K562 (cell line): Measurements from ENCODE around the gene WAS. TPM values are rescaled to one million over a fixed set of nuclear protein-coding genes. Genes with fewer than 3 reads are reported as not detected.
A peak's percentile ranks its signal among the peaks of the same experiment; 100 is the strongest.

Experiments
- MAZ ChIP-seq, 2 experiments: fragments of 450-650 bp in 1 of 2; sonication (generic) in 1 of 2; formaldehyde crosslinking; IDR thresholded peaks in 1 of 2; conservative IDR thresholded peaks in 1 of 2; 2 replicates each; pipeline versions ENCODE4 v1.4.0 to v1.5.0; 2020; ENCODE audit warnings: mild to moderate bottlenecking in 1 of 2, missing genetic modification reagents in 1 of 2
- MEIS2 ChIP-seq: fragments of 450-650 bp; IDR thresholded peaks from 2 replicates; pipeline ENCODE4 v1.6.1; 2014; ENCODE audit warnings: mild to moderate bottlenecking; ENCODE audit not compliant: partially characterized antibody
- PYGO2 ChIP-seq: fragments of 450-650 bp; IDR thresholded peaks from 2 replicates; pipeline ENCODE4 v1.6.1; 2016; ENCODE audit warnings: mild to moderate bottlenecking, missing genetic modification characterization, moderate library complexity, missing compliant biosample characterization
- RNF2 ChIP-seq: sonication (generic); IDR thresholded peaks from 2 replicates; pipeline ENCODE4 v1.6.1; 2016
- TCFL5 ChIP-seq: fragments of 250-450 bp; sonication (Bioruptor Pico); conservative IDR thresholded peaks from 2 replicates; pipeline ENCODE4 v1.6.1; 2021; ENCODE audit warnings: mild to moderate bottlenecking, moderate library complexity, matching md5 sums
- XRCC3 ChIP-seq: fragments of 450-650 bp; IDR thresholded peaks from 2 replicates; pipeline ENCODE4 v1.6.1; 2017; ENCODE audit warnings: mild to moderate bottlenecking, moderate library complexity
- ZFP36 ChIP-seq: fragments of 150-350 bp; IDR thresholded peaks from 2 replicates; pipeline ENCODE4 v1.6.1; 2018; ENCODE audit warnings: low read length, low read depth; ENCODE audit not compliant: partially characterized antibody
- ZKSCAN1 ChIP-seq: fragments of 150-350 bp; IDR thresholded peaks from 2 replicates; pipeline ENCODE4 v1.6.1; 2016; ENCODE audit warnings: low read depth, low read length
- ZSCAN32 ChIP-seq: fragments of 450-650 bp; formaldehyde crosslinking; IDR thresholded peaks from 2 replicates; pipeline ENCODE4 v1.4.0; 2020; ENCODE audit warnings: mild to moderate bottlenecking, moderate library complexity
- polyA plus RNA-seq, 8 experiments: library from polyadenylated mRNA; depleted of rRNA in 4 of 8; stranded (reverse) in 5 of 8; unstranded in 3 of 8; fragments of >200 nt; fragmentation: Nextera tagmentation in 2 of 8; fragmentation: Illumina TruSeq in 1 of 8; extraction: Ambion mirVana in 2 of 8; extraction: Trizol in 1 of 8; gene quantifications; 2 replicates each; pipeline versions ENCODE4 v1.2.1 to v1.2.3, GENCODE V29; 2011 to 2014; ENCODE audit warnings: inconsistent platforms in 1 of 8, missing spikeins in 1 of 8
- total RNA-seq, 7 experiments: library from RNA; depleted of rRNA in 6 of 7; stranded (reverse); fragments of >200 nt in 6 of 7; fragmentation: Illumina TruSeq in 2 of 7; extraction: Trizol in 2 of 7; gene quantifications; 2 replicates each; pipeline versions ENCODE4 v1.2.1 to v1.2.3, GENCODE V29; 2011 to 2021; ENCODE audit warnings: low replicate concordance in 1 of 7
- TF ChIP-seq, protein P1 (sequence below): sonication (generic); formaldehyde crosslinking; IDR thresholded peaks from 2 replicates; pipeline ENCODE4 v1.8.1; 2023; ENCODE audit warnings: mild to moderate bottlenecking, missing genetic modification reagents
- TF ChIP-seq, protein P2 (sequence below): sonication (generic); formaldehyde crosslinking; IDR thresholded peaks from 2 replicates; pipeline ENCODE4 v1.8.0; 2022; ENCODE audit warnings: mild to moderate bottlenecking, missing genetic modification reagents
- TF ChIP-seq, protein P3 (sequence below): IDR thresholded peaks from 2 replicates; pipeline ENCODE4 v1.6.1; 2014; ENCODE audit warnings: antibody characterized with exemption
- TF ChIP-seq, protein P4 (sequence below), 2 experiments: fragments of 150-350 bp in 1 of 2; IDR thresholded peaks; 2 replicates each; pipeline ENCODE4 v1.6.1; 2012 to 2016; ENCODE audit warnings: low read depth in 2 of 2, low read length in 2 of 2, mild to moderate bottlenecking in 1 of 2, moderate library complexity in 1 of 2
- TF ChIP-seq, protein P5 (sequence below): fragments of 250-450 bp; sonication (Bioruptor Pico); IDR thresholded peaks from 2 replicates; pipeline ENCODE4 v1.4.0; 2020; ENCODE audit warnings: mild to moderate bottlenecking, moderate library complexity
- TF ChIP-seq, protein P6 (sequence below): sonication (generic); formaldehyde crosslinking; IDR thresholded peaks from 2 replicates; pipeline ENCODE4 v1.8.0; 2022; ENCODE audit warnings: mild to moderate bottlenecking, low read depth, missing genetic modification reagents
- TF ChIP-seq, protein P7 (sequence below): fragments of 450-650 bp; formaldehyde crosslinking; IDR thresholded peaks from 2 replicates; pipeline ENCODE4 v1.4.0; 2022; ENCODE audit warnings: mild to moderate bottlenecking, moderate library complexity

WAS gene
- total and polyA plus RNA-seq, 9 of the 15 experiments (the other 6 are each of a cell fraction or from before 2014, with no cell fraction given): 0.11 to 16.1 (median 3.8) TPM

DNA sequence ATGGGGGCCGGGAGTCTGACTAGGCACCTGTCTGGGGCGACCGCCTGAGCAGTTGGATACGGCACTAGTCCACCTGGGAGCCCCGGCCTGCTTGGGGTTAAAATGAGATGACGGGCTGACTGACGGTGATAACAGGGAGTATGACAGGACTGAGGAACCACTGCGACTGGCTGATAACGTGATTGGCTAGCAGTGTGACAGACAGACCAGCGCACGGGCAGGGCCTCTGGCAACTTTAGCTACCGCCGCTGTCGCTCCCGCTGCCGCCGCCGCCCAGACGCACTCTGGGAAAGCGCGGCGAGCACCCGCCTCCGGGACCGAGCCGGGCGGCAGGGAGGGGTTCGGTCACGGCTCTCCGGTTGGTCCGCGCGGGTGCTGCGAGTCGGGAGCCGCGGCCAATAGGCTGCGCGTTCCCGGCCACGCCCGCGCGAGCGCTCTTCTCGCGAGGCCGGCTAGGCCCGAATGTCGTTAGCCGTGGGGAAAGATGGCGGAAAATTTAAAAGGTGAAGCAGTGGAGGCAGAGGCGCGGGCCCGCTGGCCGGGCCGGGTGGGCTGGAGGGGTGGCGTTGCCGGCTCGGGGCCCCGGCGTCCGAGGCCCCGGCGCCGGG lies 12.8 kb downstream of the WAS start, which contains the start of gene SUV39H1 (continued):
- TF ChIP-seq, protein P1, sequence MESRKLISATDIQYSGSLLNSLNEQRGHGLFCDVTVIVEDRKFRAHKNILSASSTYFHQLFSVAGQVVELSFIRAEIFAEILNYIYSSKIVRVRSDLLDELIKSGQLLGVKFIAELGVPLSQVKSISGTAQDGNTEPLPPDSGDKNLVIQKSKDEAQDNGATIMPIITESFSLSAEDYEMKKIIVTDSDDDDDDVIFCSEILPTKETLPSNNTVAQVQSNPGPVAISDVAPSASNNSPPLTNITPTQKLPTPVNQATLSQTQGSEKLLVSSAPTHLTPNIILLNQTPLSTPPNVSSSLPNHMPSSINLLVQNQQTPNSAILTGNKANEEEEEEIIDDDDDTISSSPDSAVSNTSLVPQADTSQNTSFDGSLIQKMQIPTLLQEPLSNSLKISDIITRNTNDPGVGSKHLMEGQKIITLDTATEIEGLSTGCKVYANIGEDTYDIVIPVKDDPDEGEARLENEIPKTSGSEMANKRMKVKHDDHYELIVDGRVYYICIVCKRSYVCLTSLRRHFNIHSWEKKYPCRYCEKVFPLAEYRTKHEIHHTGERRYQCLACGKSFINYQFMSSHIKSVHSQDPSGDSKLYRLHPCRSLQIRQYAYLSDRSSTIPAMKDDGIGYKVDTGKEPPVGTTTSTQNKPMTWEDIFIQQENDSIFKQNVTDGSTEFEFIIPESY (CRISPR knock-in tag): no peak
- TF ChIP-seq, protein P2, sequence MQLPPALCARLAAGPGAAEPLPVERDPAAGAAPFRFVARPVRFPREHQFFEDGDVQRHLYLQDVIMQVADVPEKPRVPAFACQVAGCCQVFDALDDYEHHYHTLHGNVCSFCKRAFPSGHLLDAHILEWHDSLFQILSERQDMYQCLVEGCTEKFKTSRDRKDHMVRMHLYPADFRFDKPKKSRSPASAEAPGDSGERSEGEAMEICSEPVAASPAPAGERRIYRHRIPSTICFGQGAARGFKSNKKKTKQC: no peak
- TF ChIP-seq, protein P3, sequence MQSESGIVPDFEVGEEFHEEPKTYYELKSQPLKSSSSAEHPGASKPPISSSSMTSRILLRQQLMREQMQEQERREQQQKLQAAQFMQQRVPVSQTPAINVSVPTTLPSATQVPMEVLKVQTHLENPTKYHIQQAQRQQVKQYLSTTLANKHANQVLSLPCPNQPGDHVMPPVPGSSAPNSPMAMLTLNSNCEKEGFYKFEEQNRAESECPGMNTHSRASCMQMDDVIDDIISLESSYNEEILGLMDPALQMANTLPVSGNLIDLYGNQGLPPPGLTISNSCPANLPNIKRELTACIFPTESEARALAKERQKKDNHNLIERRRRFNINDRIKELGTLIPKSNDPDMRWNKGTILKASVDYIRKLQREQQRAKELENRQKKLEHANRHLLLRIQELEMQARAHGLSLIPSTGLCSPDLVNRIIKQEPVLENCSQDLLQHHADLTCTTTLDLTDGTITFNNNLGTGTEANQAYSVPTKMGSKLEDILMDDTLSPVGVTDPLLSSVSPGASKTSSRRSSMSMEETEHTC: no peak
- TF ChIP-seq, protein P4, sequence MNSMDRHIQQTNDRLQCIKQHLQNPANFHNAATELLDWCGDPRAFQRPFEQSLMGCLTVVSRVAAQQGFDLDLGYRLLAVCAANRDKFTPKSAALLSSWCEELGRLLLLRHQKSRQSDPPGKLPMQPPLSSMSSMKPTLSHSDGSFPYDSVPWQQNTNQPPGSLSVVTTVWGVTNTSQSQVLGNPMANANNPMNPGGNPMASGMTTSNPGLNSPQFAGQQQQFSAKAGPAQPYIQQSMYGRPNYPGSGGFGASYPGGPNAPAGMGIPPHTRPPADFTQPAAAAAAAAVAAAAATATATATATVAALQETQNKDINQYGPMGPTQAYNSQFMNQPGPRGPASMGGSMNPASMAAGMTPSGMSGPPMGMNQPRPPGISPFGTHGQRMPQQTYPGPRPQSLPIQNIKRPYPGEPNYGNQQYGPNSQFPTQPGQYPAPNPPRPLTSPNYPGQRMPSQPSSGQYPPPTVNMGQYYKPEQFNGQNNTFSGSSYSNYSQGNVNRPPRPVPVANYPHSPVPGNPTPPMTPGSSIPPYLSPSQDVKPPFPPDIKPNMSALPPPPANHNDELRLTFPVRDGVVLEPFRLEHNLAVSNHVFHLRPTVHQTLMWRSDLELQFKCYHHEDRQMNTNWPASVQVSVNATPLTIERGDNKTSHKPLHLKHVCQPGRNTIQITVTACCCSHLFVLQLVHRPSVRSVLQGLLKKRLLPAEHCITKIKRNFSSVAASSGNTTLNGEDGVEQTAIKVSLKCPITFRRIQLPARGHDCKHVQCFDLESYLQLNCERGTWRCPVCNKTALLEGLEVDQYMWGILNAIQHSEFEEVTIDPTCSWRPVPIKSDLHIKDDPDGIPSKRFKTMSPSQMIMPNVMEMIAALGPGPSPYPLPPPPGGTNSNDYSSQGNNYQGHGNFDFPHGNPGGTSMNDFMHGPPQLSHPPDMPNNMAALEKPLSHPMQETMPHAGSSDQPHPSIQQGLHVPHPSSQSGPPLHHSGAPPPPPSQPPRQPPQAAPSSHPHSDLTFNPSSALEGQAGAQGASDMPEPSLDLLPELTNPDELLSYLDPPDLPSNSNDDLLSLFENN (IDR thresholded peaks at IDR 0.05; ENCODE audit: low read depth in 2 of 2, low read length in 2 of 2): peak in 1 of 2 experiments; percentile 62; a peak in 1 of 4 replicates
- TF ChIP-seq PYGO2 (tag) (no peak), TCFL5 (CRISPR knock-in tag) (no peak), ZSCAN32 (CRISPR knock-in tag) (no peak), ZFP36 (no peak), MAZ (CRISPR knock-in tag; conservative IDR thresholded peaks at IDR 0.05 in 1 of 2, IDR thresholded peaks at IDR 0.05 in 1 of 2) (peak in 1 of 2 experiments; percentile 41; a peak in 1 of 4 replicates), XRCC3 (no peak), RNF2 (peak; percentile 51; the same call in 1 of the 2 replicates), MEIS2 (peak; percentile 82), ZKSCAN1 (no peak)
- TF ChIP-seq, protein P5, sequence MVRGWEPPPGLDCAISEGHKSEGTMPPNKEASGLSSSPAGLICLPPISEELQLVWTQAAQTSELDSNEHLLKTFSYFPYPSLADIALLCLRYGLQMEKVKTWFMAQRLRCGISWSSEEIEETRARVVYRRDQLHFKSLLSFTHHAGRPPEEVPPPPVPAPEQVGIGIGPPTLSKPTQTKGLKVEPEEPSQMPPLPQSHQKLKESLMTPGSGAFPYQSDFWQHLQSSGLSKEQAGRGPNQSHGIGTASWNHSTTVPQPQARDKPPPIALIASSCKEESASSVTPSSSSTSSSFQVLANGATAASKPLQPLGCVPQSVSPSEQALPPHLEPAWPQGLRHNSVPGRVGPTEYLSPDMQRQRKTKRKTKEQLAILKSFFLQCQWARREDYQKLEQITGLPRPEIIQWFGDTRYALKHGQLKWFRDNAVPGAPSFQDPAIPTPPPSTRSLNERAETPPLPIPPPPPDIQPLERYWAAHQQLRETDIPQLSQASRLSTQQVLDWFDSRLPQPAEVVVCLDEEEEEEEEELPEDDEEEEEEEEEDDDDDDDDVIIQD (CRISPR knock-in tag): no peak
- TF ChIP-seq, protein P6, sequence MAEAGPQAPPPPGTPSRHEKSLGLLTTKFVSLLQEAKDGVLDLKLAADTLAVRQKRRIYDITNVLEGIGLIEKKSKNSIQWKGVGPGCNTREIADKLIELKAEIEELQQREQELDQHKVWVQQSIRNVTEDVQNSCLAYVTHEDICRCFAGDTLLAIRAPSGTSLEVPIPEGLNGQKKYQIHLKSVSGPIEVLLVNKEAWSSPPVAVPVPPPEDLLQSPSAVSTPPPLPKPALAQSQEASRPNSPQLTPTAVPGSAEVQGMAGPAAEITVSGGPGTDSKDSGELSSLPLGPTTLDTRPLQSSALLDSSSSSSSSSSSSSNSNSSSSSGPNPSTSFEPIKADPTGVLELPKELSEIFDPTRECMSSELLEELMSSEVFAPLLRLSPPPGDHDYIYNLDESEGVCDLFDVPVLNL (CRISPR knock-in tag): peak; percentile 89; the same call in 1 of the 2 replicates
- TF ChIP-seq, protein P7, sequence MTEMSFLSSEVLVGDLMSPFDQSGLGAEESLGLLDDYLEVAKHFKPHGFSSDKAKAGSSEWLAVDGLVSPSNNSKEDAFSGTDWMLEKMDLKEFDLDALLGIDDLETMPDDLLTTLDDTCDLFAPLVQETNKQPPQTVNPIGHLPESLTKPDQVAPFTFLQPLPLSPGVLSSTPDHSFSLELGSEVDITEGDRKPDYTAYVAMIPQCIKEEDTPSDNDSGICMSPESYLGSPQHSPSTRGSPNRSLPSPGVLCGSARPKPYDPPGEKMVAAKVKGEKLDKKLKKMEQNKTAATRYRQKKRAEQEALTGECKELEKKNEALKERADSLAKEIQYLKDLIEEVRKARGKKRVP: no peak
